KMS-11 (cell line): Measurements from ENCODE around the gene ROBO3.

Experiments used
- H2AFZ ChIP-seq: fragments of 200-600 bp; sonication (generic); 2 replicates; pipeline ENCODE4 v1.6.1; 2016; ENCODE audit warnings: antibody characterized with exemption, mixed run types, low read depth
- H3K27ac ChIP-seq: fragments of 200-600 bp; sonication (generic); 2 replicates; pipeline ENCODE4 v1.6.1; 2016; ENCODE audit warnings: mild to moderate bottlenecking, mixed run types
- H3K27me3 ChIP-seq: fragments of 200-600 bp; sonication (generic); 2 replicates; pipeline ENCODE4 v1.6.1; 2017; ENCODE audit warnings: mild to moderate bottlenecking, low read depth, mixed run types, moderate library complexity; ENCODE audit not compliant: insufficient read depth
- H3K36me3 ChIP-seq: fragments of 200-600 bp; sonication (generic); 2 replicates; pipeline ENCODE4 v1.6.1; 2017; ENCODE audit warnings: mild to moderate bottlenecking, mixed run types; ENCODE audit not compliant: insufficient read depth
- H3K4me1 ChIP-seq: fragments of 200-600 bp; sonication (generic); 2 replicates; pipeline ENCODE4 v1.6.1; 2016; ENCODE audit warnings: mild to moderate bottlenecking, low read depth, mixed run types; ENCODE audit not compliant: poor library complexity, severe bottlenecking
- H3K4me2 ChIP-seq: fragments of 200-600 bp; sonication (generic); 2 replicates; pipeline ENCODE4 v1.7.0; 2016; ENCODE audit warnings: mild to moderate bottlenecking, mixed run types
- H3K4me3 ChIP-seq: fragments of 200-600 bp; sonication (generic); IDR thresholded peaks from 2 replicates; pipeline ENCODE4 v1.6.1; 2017; ENCODE audit warnings: low read depth, low read length, mixed read lengths; ENCODE audit not compliant: insufficient read depth
- H3K79me2 ChIP-seq: fragments of 200-600 bp; sonication (generic); 2 replicates; pipeline ENCODE4 v1.6.1; 2016; ENCODE audit warnings: low read depth, mixed run types; ENCODE audit not compliant: insufficient read depth
- H3K9ac ChIP-seq: fragments of 200-600 bp; sonication (generic); 2 replicates; pipeline ENCODE4 v1.6.1; 2016; ENCODE audit warnings: mild to moderate bottlenecking, mixed run types
- H4K20me1 ChIP-seq: fragments of 200-600 bp; sonication (generic); 2 replicates; pipeline ENCODE4 v1.6.1; 2016; ENCODE audit warnings: mild to moderate bottlenecking, mixed run types; ENCODE audit not compliant: insufficient read depth
- TF ChIP-seq, protein P1 (sequence below): fragments of 200-600 bp; sonication (generic); conservative IDR thresholded peaks from 2 replicates; pipeline ENCODE4 v1.6.1; 2017; ENCODE audit warnings: low read depth, mild to moderate bottlenecking, antibody characterized with exemption, low read length, moderate library complexity, mixed read lengths

ROBO3 gene

DNA sequence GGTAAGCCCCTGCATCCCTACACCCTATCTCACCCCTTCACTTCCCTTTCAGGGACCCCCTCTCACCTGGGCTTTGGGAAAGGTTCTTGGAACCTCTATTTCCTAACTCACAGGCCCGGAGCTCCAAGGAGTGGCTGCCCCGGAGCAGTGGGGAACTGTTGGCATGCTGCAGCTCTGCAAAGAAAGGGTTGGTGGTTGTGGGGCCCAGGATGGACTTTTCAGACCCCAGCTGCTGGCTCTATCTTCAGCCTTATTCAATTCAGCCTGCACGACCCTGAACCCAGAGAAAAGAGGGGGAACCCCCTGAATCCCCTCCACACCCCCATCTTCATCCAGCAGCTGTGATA lies 22.4 kb downstream of the ROBO3 start:
- no peaks in the 10 kb centered on the region for H3K36me3 ChIP-seq
- no peak overlapping the region for H3K27ac ChIP-seq
- H3K4me3 ChIP-seq, result no peak overlapping the region
- no peaks in the 10 kb centered on the region for H4K20me1 ChIP-seq
- H3K79me2 ChIP-seq, result no peaks in the 10 kb centered on the region
- no peak overlapping the region for H3K9ac ChIP-seq
- no peak overlapping the region for H3K4me2 ChIP-seq
- H3K27me3 ChIP-seq, result no peaks in the 10 kb centered on the region
- H2AFZ ChIP-seq, result no peak overlapping the region
- TF ChIP-seq, protein P1, sequence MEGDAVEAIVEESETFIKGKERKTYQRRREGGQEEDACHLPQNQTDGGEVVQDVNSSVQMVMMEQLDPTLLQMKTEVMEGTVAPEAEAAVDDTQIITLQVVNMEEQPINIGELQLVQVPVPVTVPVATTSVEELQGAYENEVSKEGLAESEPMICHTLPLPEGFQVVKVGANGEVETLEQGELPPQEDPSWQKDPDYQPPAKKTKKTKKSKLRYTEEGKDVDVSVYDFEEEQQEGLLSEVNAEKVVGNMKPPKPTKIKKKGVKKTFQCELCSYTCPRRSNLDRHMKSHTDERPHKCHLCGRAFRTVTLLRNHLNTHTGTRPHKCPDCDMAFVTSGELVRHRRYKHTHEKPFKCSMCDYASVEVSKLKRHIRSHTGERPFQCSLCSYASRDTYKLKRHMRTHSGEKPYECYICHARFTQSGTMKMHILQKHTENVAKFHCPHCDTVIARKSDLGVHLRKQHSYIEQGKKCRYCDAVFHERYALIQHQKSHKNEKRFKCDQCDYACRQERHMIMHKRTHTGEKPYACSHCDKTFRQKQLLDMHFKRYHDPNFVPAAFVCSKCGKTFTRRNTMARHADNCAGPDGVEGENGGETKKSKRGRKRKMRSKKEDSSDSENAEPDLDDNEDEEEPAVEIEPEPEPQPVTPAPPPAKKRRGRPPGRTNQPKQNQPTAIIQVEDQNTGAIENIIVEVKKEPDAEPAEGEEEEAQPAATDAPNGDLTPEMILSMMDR, result no peak
- no peaks in the 10 kb centered on the region for H3K4me1 ChIP-seq

DNA sequence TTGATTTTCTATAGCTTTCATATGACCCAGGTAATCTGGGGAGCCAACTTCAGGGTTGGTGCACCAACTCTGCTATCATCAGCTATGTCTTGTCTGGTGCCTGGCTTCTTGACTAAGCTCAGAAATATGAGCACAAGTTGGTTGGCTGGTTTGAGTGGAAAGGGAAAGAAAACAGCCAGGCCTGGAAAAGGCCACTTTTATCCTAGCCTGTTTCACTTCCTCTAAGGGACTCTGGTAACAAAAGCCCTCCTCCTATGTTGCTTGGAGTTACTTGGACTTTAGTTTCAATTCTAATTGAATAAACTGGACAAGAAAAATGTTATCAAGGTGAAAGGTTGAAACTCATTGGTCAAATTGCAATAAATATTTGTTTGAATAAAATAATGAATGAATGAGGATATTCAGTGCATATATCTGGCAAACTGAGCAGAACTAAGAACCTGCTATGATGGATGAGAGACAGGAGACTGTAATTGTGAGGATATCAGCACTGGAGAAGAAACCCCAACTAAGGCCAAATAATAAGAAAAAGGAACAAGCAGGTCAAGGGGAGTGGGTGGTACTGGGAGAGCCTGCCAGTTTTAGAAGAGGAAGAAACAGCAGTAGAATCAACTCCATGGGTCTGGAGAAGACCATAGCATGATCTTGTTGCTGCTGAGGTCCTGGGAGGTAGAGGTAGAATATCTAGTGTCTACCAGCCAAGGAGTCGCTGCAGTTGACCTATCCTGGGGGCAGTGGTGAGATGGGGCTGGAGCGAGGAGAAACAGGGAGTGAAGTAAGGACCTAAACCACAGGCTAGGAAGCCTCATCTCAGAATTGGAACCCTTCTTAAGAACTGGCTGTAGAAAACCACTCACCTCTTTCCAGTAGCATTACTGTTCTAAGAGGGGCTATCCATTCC lies 24.2 kb downstream of the ROBO3 start:
- no peaks in the 10 kb centered on the region for H3K4me1 ChIP-seq
- H3K79me2 ChIP-seq, result no peaks in the 10 kb centered on the region
- TF ChIP-seq, protein P1, result no peak
- H3K4me2 ChIP-seq, result no peak overlapping the region
- no peaks in the 10 kb centered on the region for H3K36me3 ChIP-seq
- H4K20me1 ChIP-seq, result no peaks in the 10 kb centered on the region
- no peaks in the 10 kb centered on the region for H3K27me3 ChIP-seq
- no peak overlapping the region for H3K4me3 ChIP-seq
- H3K27ac ChIP-seq, result no peak overlapping the region
- H3K9ac ChIP-seq, result no peak overlapping the region
- no peak overlapping the region for H2AFZ ChIP-seq

DNA sequence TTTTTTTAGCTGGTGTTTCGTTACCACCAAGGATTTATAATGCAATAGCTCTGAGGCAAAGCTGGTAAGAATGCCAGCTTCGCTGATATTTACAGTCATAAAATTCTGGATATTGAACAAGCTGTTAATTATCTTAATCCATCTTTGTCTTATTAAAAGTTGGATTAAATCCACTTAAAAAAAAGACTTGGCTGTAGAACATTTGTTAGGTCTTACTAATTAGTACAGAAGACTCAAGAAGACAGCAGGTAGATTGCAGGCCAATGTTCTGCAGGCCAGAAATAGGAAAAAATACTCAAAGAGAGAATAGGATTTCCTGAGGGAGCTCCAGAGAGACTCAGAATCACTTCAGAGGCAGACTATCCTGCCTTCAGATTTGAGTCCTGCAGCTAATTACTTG lies 24.9 kb downstream of the ROBO3 start:
- H3K27ac ChIP-seq, result no peak overlapping the region
- H4K20me1 ChIP-seq, result no peaks in the 10 kb centered on the region
- no peak overlapping the region for H3K4me2 ChIP-seq
- no peaks in the 10 kb centered on the region for H3K27me3 ChIP-seq
- TF ChIP-seq, protein P1, result no peak
- no peaks in the 10 kb centered on the region for H3K4me1 ChIP-seq
- H2AFZ ChIP-seq, result no peak overlapping the region
- H3K9ac ChIP-seq, result no peak overlapping the region
- no peak overlapping the region for H3K4me3 ChIP-seq
- no peaks in the 10 kb centered on the region for H3K36me3 ChIP-seq
- H3K79me2 ChIP-seq, result no peaks in the 10 kb centered on the region

DNA sequence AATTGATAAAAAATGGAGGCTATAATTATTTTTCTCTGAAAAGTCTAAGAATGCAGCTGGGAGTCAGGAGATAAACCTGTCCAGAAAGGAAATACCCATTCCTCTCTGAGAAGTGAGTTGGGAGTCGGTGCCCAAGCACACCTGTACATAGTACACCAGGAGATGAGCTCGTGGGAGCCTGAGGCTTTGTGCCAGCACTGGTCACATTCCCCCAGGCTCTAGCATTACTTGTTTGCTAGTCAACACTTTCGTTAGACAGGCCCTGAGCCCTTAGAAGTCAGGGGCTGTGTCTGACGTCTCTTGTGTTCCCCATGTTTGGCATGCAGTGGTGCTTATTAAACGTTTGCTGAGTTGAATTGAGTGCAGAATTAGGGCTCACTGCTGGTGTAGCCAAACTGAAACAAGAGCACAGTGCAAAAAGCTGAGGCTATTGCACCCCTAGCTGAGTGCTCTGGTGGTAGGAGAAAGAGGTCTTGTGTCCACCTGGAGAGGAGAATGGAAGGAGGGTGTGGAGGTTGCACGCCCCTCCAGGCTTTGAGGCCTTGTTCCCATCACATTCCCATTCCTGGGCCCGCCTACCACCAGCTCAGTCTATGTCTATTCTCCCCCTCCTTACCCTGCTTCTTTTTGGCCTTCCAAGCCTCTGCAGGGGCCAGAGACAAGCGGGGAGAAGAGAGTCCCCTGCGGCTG lies 25.6 kb downstream of the ROBO3 start:
- no peak overlapping the region for H3K4me2 ChIP-seq
- TF ChIP-seq, protein P1, result no peak
- no peaks in the 10 kb centered on the region for H3K4me1 ChIP-seq
- no peaks in the 10 kb centered on the region for H3K27me3 ChIP-seq
- H4K20me1 ChIP-seq, result no peaks in the 10 kb centered on the region
- no peaks in the 10 kb centered on the region for H3K79me2 ChIP-seq
- H3K27ac ChIP-seq, result no peak overlapping the region
- H3K36me3 ChIP-seq, result no peaks in the 10 kb centered on the region
- no peak overlapping the region for H2AFZ ChIP-seq
- no peak overlapping the region for H3K9ac ChIP-seq
- no peak overlapping the region for H3K4me3 ChIP-seq
